ENCODE results near the gene CERS6. TPM values are rescaled to one million over a fixed set of nuclear protein-coding genes. Genes with fewer than 3 reads are reported as not detected.

The CERS6 gene
- total RNA-seq, 1 experiment from 2014 or later, result 30.3 TPM

DNA sequence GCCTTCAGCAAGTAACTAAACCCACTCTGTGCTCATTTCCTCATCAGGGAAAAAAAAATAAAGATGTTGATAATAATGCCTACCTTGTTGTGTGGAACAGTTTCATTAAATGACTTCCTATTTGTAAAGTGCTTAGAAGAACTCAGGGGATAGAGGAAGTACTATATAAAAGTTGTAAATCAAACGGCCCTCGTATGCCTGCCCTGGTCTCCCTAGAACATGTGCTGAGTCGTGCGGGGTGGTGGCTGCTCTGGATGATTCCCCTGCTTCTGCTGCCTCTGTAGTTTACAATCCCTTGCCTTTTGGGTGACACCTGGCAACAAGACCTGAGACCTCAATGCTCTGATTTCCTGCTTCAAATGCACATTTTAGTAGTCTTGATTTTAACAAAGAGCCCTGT is 170.0 kb downstream of the CERS6 start:
- POLR2A ChIA-PET, result no interaction called here
- no peak for TF ChIP-seq TCF7L2 (IDR thresholded peaks at IDR 0.05; ENCODE audit: low read depth, low read length)
- TF ChIP-seq, protein P1, sequence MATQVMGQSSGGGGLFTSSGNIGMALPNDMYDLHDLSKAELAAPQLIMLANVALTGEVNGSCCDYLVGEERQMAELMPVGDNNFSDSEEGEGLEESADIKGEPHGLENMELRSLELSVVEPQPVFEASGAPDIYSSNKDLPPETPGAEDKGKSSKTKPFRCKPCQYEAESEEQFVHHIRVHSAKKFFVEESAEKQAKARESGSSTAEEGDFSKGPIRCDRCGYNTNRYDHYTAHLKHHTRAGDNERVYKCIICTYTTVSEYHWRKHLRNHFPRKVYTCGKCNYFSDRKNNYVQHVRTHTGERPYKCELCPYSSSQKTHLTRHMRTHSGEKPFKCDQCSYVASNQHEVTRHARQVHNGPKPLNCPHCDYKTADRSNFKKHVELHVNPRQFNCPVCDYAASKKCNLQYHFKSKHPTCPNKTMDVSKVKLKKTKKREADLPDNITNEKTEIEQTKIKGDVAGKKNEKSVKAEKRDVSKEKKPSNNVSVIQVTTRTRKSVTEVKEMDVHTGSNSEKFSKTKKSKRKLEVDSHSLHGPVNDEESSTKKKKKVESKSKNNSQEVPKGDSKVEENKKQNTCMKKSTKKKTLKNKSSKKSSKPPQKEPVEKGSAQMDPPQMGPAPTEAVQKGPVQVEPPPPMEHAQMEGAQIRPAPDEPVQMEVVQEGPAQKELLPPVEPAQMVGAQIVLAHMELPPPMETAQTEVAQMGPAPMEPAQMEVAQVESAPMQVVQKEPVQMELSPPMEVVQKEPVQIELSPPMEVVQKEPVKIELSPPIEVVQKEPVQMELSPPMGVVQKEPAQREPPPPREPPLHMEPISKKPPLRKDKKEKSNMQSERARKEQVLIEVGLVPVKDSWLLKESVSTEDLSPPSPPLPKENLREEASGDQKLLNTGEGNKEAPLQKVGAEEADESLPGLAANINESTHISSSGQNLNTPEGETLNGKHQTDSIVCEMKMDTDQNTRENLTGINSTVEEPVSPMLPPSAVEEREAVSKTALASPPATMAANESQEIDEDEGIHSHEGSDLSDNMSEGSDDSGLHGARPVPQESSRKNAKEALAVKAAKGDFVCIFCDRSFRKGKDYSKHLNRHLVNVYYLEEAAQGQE (IDR thresholded peaks at IDR 0.05; ENCODE audit: insufficient read depth in 1 of 2, low read depth in 2 of 2, low read length in 1 of 2), result no peak
- no peak for TF ChIP-seq CTCF (IDR thresholded peaks at IDR 0.05)
- no peak for TF ChIP-seq POLR2AphosphoS5 (IDR thresholded peaks at IDR 0.05; ENCODE audit: low read depth, low read length)
- no peak for TF ChIP-seq SIN3A (IDR thresholded peaks at IDR 0.05; ENCODE audit: borderline replicate concordance, insufficient read depth, low read depth, low read length)
- BruUV-seq (replicated peaks), result no TSS peak
- Histone ChIP-seq H3K27ac (ENCODE audit: low read length) (no peak overlapping the region), H3K4me1 (ENCODE audit: control insufficient read depth, insufficient read depth, low read length) (no peaks in the 10 kb centered on the region), H3K4me3 (ENCODE audit: low read depth in 2 of 2, low read length in 2 of 2) (no peak overlapping the region), H3K36me3 (ENCODE audit: control insufficient read depth, insufficient read depth, low read length) (no peaks in the 10 kb centered on the region), H3K9me3 (ENCODE audit: control insufficient read depth, insufficient read depth, low read depth, low read length) (no peaks in the 10 kb centered on the region), H3K27me3 (ENCODE audit: control insufficient read depth, insufficient read depth, low read length) (no peaks in the 10 kb centered on the region)
- intact Hi-C loops (cut with micrococcal nuclease; ENCODE audit: unreplicated experiment), result no loop called here
- CTCF ChIA-PET, result no interaction called here
- DNase-seq (ENCODE audit: low read depth, low spot score) (no peak), ATAC-seq (no peak)
- in situ Hi-C loops (cut with HindIII; ENCODE audit: low pct_unique_long_range_greater_than_20kb, low sequenced_read_pairs), result no loop called here

DNA sequence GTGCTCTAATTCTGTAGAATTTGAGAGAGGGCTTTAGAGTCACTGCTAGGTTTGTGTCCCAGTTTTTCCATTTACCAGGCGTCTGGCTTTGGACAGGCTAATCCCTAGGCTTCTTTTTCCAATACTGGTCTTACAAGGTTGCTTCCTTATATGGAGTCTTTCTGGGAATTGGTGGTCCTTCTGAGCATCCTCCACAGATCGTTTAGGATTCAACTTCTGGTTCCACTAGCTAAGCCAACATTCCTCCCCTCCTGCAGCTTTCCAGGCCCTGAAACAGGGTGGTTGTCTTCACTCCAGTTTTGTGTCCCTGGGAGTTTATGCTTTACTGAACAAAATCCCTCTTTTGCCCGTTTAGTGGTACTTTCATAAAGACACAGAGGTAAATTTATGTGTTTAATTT is 170.6 kb downstream of the CERS6 start:
- TF ChIP-seq, protein P1 (IDR thresholded peaks at IDR 0.05; ENCODE audit: insufficient read depth in 1 of 2, low read depth in 2 of 2, low read length in 1 of 2), result no peak
- TF ChIP-seq POLR2AphosphoS5 (IDR thresholded peaks at IDR 0.05; ENCODE audit: low read depth, low read length) (no peak), TCF7L2 (IDR thresholded peaks at IDR 0.05; ENCODE audit: low read depth, low read length) (no peak), CTCF (IDR thresholded peaks at IDR 0.05) (no peak), SIN3A (IDR thresholded peaks at IDR 0.05; ENCODE audit: borderline replicate concordance, insufficient read depth, low read depth, low read length) (no peak)
- in situ Hi-C loops (cut with HindIII; ENCODE audit: low pct_unique_long_range_greater_than_20kb, low sequenced_read_pairs) (no loop called here), intact Hi-C loops (cut with micrococcal nuclease; ENCODE audit: unreplicated experiment) (no loop called here)
- ATAC-seq (no peak), DNase-seq (ENCODE audit: low read depth, low spot score) (no peak)
- no peaks in the 10 kb centered on the region for H3K9me3 ChIP-seq (ENCODE audit: control insufficient read depth, insufficient read depth, low read depth, low read length)
- H3K27ac ChIP-seq (ENCODE audit: low read length), result no peak overlapping the region
- CTCF ChIA-PET, result no interaction called here
- POLR2A ChIA-PET, result no interaction called here
- no peaks in the 10 kb centered on the region for H3K4me1 ChIP-seq (ENCODE audit: control insufficient read depth, insufficient read depth, low read length)
- H3K36me3 ChIP-seq (ENCODE audit: control insufficient read depth, insufficient read depth, low read length), result no peaks in the 10 kb centered on the region
- H3K4me3 ChIP-seq (ENCODE audit: low read depth in 2 of 2, low read length in 2 of 2), result no peak overlapping the region
- no TSS peak for BruUV-seq (replicated peaks)
- H3K27me3 ChIP-seq (ENCODE audit: control insufficient read depth, insufficient read depth, low read length), result no peaks in the 10 kb centered on the region
